Activated CD8-positive, alpha-beta memory T cell treated with anti-CD3 and anti-CD28 coated beads, Interleukin-2, amount 50 U/mL, for 24 hours (primary cell): ENCODE results near the gene ALCAM.

Experiments
- DNase-seq: peaks from one replicate; pipeline ENCODE4 v3.0.0-alpha.2; 2020; ENCODE audit errors: extremely low read depth

Gene ALCAM

DNA sequence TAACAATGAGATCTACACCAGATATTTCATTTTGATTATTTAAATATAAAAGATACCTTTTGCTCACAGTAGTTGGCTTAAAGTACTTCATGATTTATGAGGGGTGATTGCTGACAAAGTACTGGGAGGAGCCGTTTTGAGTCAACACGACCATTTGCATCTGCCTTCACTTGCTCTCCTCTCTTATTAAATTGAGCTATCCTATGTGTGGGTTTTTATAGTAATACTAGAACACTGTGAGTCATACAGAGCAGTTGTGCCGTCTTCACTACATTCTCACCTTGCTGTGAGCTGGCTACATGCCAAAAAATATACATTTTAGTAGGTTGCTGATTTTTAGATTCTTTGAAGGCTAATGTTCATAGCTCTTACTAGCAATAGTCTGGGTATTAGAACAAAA, 161.2 kb downstream of the ALCAM start:
- DNase-seq = no peak

DNA sequence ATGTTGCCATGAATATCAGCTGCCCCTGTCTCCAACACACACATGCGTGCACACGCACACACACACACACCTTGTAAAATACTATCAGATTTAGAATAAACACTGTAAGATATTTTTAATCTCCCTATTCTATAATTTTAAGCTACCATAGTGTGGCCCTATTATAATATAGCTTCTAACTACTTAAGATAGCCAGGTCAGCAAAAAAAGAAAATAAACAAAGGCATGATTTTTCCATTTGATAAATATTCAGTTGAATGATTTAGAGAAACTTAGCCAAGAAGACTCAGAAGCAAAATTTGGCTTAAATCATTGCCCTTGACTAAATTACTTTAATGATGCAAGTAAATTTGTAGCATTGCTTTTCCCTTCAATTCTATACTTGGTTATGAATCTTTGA, 162.2 kb downstream of the ALCAM start:
- no peak for DNase-seq

DNA sequence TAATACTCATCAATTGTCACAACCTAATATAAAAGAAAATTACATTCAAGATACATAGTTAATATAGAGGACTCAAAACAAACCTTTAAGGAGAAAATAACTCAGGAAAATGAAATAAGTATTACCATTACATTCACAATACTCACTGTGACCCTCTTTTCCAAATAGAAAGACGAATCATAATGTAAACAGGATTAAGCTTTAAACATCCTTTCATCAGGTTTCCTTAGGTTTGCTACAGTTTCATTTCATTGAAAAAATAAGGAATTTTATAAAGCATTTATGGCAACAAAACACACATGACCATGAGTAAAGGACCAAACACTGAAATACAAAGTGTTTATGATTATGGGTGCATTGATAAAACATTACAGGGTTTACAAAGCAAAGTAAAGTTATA, 162.7 kb downstream of the ALCAM start:
- no peak for DNase-seq

DNA sequence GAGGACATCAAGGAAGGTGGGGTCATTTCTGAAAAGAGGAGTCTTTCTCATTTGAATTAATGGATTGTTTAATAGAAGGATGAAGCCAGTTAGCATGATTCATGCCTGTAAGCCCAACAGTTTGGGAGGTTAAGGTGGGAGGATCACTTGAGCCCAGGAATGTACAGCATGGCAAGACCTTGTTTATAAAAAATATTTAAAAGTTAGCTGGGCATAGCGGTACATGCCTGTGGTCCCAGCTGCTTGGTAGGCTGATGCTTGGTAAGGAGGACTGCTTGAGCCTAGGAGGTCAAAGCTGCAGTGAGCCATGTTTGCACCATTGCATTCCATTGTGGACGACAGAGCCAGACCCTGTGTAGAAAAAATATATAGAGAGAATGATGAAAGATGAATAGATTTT, 165.5 kb downstream of the ALCAM start:
- no peak for DNase-seq

DNA sequence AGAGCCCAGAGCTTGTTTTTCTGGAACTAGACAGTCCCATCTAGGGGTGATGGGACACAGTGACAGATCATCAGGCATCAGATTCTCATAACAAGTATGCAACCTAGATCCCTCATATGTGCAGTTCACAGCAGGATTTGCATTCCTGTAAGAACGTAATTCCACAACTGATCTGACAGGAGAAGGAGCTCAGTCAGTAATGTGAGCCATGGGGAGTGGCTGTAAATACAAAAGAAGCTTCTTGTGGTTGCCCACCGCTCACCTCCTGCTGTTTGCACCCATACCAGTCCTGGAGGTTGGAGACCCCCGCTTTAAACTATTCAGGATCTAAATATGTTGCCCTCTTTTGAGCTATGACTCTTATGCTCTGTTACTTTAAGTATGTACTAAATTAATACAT, 167.3 kb downstream of the ALCAM start:
- DNase-seq = no peak

DNA sequence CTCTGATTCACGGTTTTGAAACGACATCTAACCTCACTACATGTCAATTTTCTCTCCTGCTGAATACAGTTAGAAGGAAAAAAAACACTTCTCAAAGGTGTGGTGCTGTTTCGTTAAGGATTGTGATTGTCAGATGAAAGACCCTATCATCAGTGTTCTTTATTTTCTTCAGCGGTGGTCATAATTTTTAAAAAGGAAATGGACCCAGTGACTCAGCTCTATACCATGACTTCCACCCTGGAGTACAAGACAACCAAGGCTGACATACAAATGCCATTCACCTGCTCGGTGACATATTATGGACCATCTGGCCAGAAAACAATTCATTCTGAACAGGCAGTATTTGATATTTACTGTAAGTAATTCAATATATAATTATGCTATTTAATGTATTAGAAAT, 167.8 kb downstream of the ALCAM start:
- no peak for DNase-seq

DNA sequence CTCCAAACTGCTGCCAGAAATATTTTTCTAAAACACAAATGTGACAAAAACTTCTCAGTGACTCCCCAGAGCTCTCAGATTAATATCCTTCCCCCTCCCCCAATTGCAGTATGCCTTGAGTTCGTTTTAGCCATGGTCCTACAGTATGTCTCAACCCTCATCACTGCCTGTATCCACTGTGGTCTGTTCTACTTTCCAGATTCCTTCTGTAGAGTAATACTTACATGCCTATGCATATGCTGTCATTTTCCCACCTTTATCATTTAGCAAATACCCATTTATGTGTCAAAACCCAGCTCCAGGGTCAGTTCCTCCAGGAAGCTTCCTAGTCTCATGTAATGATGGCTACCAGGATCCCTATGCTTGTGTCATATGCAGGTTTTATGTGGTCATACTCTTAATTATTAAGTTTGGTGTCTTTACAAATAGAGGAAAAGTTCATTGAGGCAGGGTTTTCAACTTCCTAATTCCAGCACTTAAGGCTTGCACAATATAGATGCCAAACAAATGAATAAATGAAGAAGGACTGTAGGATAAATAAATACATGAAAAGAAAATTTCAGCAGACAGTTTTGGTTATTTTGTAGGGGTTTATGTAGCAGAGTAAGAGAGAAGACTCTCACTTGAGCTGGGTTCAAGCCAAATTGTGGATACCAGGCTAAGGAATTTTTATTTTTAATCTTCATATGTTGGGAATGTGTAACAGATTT, 170.8 kb downstream of the ALCAM start:
- no peak for DNase-seq

DNA sequence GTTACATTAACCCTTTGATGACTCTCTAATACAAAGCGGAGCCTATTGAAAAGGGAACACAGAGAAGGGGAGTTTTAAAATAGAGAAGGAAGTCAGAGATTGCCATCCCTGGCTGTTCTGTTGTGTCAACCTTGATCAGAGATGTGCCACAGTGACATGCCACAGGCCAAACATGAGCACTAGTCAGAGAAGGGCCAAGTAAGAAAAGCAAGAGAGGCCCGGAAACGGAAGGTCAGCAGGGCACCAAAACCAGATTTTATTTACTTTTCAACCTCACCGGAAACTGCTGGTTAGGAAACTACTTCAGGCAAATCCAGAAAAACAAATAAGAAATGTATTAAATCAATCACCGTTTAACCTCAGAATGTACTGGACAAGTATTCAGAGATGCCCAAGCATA, 171.8 kb downstream of the ALCAM start:
- DNase-seq = no peak

DNA sequence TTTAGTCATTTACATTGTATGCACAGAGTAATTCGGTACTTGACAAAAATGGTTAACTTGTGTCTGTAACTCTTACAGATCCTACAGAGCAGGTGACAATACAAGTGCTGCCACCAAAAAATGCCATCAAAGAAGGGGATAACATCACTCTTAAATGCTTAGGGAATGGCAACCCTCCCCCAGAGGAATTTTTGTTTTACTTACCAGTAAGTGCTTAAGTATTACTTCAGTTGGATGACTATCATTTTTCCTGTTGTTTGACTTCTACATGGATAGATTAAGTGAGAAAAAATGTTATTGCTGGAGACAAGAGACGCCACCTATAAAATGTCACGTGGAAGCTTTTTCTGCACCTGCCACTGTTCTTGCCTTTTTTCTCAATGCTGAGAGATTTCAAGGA, 173.2 kb downstream of the ALCAM start:
- DNase-seq = no peak

DNA sequence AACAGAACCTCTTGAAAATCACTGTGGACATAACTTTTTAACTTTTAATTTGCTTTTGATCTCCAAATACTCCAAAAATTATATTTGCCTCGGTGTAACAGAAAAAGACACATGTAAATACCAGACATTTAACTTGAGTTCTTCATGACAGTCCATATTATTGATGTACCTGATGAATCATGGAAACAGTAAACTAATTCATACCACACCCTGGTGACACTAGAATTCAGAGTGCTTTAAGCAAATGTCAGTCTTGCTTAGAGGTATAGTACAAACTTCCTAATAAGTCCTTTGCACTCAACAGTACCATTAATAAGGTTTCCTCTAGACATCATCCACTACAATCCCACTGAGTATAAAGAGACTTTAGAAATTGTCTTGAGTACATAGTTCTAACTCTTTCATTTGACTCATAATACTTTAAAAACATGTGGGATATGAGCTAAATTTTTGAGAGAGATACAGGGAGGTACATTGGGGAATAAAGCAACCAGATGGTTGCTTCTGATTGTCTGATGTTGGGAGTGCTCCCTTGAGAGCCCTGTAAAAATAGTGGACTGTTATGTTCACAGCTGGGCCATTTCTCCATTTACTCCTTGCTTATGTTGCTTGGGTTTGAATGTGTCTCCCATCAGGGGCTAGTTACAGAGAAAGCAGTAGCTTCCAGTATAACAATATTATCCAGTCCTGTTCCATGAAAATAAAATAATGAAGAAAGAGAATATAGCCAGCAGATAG, 175.7 kb downstream of the ALCAM start:
- no peak for DNase-seq

DNA sequence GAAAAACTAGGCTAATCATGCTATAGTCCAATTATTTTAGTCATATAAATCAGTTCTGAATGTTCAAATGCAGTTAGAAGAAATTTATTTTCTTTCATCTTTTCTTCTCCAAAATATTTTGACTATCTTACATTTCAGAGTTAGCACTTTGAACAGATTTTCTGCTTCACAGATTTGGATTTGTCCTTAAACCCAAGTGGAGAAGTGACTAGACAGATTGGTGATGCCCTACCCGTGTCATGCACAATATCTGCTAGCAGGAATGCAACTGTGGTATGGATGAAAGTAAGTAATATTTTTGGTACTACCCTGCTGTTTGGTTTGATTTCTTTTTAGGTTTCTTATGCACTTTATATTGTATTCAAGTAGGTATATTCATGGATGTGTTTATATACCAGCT, 178.3 kb downstream of the ALCAM start:
- no peak for DNase-seq

DNA sequence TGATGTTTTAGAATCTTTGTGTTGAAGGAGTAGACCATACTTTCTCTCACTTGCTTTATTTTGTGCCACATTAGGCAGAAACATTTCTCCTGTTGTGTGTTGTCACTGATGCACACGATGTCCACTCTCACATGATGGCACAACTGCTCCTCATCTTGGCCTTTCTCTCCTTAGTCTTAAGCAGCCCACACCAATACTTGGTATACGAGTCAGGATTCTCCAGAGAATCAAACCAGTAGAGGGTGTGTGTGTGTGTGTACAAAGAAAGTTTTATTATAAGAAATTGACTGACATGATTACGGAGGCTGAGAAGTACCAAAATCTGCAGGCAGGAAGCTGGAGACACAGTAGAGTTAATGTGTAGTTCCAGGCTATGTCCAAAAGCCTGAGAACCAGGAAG, 187.1 kb downstream of the ALCAM start:
- DNase-seq = no peak

DNA sequence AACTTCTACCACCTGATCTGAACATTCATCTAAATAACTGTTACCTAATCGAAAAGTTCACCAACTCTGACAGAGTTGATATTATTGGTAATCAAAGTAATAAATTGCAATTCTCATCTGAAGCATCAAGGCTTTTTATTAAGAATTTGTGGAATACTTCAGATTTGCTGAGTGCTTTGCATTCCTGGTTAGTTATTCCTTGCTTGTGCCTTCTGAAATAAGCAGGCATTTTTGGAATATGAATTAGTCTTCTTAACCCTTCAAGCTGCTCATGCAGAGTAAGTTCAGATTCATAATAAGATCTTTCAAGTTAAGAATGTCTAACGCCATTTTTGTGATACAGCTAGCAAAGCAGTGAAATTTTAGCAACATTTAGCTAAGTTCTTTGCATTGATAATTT, 188.5 kb downstream of the ALCAM start:
- DNase-seq = no peak

DNA sequence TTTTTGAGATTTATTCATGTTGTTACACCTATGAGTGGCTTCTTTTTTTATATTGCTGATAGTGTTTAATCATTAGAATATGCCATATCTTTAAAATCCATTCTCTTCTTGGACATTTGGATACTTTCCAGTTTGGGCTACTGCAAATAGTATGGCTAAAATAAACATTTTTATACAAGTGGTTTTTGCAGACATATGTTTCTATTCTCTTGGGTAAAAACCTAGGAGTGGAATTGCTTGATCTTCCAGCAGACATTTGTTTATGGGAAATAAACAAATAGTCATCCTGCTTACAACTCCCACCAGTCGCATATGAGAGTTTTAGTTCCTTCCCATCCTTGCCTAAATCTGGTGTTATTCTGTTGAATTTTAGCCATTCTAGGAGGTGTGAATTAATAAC, 193.1 kb downstream of the ALCAM start:
- no peak for DNase-seq

DNA sequence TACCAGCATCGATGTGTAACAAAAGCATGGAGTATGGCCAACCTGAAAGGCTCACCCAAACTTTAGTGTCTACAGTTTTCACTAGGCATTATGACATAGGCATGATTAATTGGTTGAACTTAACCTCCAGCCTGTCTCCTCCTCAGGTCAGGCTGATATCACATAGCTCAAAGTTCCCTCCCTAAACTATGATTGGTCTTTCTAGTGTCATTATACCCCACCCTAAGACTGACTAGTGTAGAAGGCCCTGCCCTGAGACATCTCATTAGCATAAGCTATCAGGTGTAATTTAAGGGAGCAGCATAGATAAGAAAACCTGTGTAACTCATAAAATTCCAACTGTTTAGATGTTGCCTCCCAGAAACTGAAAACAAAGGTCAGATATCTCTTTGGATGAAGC, 195.2 kb downstream of the ALCAM start:
- DNase-seq = no peak

DNA sequence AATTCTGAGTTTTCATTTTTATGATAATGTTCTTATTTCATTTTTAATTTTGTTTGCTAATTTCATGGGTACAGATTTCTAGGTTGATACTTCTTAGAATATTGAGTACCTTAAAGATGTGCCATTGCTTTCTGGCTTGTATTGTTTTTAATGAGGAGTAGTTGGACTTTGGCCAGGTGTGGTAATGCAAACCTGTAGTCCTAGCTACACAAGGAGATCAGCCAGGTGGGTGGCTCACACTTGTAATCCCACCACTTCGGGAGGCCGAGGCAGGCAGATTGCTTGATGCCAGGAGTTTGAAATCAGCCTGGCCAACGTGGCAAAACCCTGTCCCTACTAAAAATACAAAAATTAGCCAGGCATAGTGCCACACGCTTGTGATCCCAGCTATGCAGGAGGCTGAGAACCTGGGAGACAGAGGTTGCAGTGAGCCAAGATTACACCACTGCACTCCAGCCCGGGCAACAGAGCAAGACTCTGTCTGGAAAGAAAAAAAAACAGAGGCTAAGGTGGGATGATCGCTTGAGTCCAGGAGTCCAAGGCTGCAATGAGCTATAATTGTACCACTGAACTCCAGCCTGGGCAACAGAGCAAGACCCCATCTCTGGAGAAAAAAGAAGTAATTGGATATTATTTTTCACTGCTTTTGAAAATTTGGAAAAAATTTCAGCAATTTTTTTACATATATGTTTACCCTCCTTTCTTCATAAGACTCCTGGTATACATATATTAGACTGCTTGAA, 198.0 kb downstream of the ALCAM start:
- no peak for DNase-seq

DNA sequence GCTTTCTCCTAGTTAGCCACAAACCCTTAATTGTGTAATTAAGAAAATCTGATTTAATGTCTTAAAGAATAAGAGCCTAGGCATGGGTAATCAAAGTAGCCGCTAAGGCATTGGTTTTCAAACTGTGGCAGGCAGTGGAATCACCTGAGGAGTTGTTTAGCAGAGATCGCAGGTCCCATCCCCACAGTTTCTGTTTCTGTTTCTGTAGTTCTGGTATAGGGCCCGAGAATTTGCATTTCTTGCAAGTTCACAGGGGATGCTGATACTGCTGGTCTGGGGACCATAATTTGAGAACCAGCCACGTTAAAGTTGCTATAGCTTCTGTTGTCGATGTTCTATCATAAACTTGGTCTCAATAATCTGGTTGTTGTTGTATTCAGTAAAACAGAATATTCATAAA, 204.3 kb downstream of the ALCAM start:
- DNase-seq = no peak

DNA sequence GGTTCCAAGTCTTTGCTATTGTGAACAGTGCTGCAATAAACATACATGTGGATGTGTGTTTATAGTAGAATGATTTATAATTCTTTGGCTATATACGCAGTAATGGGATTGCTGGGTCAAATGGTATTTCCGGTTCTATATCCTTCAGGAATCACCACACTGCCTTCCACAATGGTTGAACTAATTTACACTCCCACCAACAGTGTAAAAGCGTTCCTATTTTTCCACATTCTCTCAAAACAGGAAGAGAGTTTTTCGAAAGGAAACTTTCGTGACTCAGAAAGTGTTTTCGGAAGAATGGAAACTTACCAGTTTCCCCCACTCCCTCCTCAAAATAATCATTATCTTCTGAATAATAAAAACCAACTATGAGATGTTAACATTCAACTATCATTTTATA, 205.8 kb downstream of the ALCAM start:
- no peak for DNase-seq

DNA sequence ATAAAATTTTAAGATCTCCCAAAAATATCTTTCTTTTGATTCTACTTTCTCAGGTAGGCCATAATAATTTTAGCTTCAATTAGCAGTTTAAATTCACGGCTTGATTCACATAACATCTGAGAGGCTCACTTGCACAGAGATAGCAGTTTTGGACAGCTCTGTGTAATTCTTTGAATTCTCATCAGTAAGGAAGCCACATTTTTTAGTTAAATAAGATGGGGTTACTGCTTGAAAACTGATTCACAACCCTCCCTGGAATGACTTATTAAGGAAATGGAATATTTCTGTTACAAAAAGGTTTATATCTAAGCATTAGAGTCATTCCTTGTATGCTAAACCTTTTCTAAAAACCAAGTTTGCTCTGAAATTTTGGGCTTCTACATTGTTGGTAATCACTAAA, 212.7 kb downstream of the ALCAM start:
- no peak for DNase-seq

DNA sequence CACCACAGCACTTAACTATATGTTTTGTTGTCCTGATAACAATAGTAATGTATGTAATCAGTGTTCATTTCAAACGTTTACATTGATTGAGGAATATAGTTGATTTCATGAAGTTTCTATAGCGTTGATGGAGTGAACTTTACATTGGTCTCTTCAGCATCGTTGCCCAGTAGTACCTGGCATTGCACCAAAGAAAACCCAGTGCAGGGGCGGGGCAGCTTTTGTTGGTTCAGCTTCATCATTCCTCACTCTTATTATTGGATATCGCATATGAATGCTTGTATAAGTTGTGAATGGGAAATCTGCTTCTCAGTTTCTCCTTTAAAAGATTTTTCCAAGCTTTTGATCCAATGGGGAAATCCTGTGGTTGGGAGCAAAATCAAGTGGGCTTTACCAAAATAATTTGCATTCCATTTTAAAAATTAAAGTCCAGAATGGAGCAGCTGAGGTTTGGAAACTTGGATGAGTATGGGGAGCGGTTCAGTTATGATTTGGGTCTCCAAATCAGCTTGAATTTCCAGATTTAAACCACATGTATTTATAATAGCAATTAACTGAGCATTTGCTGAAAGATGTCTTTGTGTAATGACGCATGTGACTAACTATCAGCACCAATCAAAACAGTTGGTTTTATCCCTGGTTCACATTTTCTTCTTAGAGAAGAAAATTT, 213.7 kb downstream of the ALCAM start:
- DNase-seq = no peak

DNA sequence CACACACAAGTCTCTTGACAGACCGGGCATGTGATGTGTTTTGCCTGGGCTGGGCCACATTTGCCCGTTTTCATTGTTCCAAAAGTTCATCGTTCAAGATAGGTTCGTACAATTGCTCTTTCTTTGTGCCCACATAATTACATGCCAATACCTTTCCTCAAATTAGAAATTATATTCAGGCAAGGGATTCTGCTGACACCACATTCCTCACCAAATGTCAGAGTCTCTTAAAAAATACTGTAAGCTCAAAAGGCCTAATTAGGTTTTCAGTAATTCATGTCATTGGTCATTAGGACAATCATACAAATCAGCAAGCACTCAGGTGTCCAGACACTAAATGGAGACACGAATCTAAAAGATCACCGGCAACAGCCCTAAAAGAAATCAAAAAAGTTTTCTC, 215.3 kb downstream of the ALCAM start:
- no peak for DNase-seq

DNA sequence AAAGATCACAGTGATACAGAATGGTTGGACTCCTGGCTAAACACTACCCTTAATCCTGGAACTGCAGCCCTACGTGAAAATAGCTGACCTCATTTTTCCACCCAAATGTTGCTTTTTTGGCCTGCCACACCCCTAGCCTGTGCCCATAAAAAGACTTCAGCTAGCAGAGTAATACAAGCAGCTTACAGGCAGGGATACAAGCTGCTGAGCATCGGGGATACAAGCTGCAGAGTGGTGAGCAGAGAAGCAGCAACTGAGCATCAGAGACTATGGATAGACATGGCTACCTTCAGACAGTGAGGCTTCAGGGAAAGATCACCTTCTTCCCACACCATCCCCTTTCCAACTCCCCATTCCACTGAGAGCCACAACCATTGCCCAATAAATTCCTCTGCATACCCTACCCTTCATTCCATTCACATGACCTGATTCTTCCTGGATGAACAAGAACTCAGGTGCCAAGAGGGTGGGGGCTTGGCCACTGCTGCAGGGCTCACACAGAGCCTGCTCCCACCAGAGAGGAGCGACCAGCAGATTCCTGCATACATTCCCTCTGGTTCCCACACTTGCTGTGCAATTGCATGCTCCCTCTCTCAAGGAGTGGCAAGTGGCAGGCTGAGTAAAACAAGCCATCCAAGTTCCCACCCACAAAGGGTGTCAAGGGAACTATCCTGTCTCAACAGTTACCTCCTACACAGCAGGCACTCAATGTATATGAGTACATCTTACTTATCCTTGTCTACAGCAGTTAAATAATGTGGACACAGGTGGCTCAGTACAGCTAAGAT, 217.5 kb downstream of the ALCAM start:
- no peak for DNase-seq
